ENCODE measurements around the gene C12orf50.

GRCh38 chr12:87988534-87988933, 40.7 kb downstream of the C12orf50 start:
- TF ChIP-seq CTCF (conservative IDR thresholded peaks at IDR 0.05; ENCODE audit: low read length): no peak
- no peak for TF ChIP-seq EZH2phosphoT487 (IDR thresholded peaks at IDR 0.05; ENCODE audit: borderline replicate concordance)

Data from Loucy (cell line).